Measurements from ENCODE around the gene TSR3.
A peak's percentile ranks its signal among the peaks of the same experiment; 100 is the strongest.

The TSR3 gene

DNA sequence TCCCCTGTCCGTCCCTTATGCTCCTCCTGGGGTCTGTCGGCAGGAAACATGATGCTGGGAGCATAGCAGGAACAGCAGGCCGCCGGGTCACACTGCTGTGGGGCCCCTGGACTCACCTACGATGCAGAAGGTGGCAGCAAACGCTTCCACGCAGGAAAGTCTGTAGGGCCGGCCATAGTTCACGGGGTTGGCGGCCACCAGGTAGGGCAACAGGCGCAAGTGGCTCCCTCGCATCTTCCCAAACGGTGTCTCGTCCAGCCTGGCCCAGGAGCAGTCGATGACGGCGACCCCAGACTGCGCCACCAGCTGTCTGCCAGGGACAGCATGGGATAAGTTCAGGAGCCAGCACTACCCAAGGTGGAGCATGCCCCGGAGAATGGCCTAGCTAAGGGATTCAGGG lies 987 bp downstream of the TSR3 start:
- no peak for DNase-seq

DNA sequence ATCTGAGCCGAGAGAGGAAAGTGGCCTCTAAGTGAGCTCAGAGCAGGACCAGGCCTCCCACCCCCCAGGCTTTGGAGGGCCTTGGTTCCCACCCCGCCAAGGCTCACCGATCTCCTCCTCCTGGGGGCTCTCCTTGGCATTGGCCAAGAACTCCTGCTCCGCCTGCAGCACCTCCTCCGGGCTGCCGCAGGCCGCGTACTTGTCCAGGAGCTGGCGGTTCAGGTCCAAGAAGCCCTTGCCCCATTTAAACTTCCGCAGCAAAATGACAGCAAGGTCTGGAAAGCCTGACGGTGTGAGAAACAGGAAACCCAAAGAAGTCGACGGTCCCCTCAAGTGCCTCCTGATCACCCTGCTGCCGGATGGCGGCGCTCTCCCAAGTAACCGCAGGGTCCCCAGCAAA lies 1.7 kb downstream of the TSR3 start:
- DNase-seq, result no peak

- no peak for DNase-seq
Observed at GRCh38 chr16:1349351-1349750, 2.3 kb downstream of the TSR3 start.

DNA sequence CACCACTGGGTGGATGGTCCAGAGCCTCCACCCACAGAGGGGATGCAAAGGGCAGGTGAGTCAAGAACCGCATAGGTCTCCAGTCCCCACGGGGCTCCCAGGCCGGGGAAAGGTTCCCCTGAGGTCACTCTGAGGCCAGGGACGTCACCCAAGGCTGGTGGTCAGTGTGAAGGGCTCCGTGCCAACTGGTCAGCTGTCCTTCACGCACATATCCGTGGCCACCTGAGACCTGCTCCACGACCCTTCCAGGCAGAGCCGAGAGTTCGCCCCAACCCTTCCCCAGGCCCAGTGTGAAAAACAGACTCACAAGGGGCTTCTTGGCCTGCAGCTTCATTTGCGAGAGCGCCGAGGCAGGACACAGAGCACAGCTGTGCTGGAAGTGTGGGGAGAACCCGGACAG lies 2.8 kb downstream of the TSR3 start:
- DNase-seq, result no peak

- no peak for DNase-seq
Observed at GRCh38 chr16:1348441-1348840, 3.2 kb downstream of the TSR3 start.

DNA sequence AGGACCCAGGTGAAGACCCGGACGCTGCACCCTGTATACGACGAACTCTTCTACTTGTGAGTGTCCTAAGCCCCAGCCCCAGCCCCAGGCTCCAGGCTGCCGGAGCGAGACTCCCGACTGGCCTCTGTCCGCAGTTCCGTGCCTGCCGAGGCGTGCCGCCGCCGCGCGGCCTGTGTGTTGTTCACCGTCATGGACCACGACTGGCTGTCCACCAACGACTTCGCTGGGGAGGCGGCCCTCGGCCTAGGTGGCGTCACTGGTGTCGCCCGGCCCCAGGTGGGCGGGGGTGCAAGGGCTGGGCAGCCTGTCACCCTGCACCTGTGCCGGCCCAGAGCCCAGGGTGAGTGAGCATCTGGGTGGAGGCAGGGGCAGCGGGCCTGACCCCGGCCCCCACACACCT lies 3.7 kb downstream of the TSR3 start:
- no peak for DNase-seq

- no peak for DNase-seq
Observed at GRCh38 chr16:1347286-1347855, 4.3 kb downstream of the TSR3 start.

- DNase-seq, result no peak
Observed at GRCh38 chr16:1346422-1347285, 5.0 kb downstream of the TSR3 start.

DNA sequence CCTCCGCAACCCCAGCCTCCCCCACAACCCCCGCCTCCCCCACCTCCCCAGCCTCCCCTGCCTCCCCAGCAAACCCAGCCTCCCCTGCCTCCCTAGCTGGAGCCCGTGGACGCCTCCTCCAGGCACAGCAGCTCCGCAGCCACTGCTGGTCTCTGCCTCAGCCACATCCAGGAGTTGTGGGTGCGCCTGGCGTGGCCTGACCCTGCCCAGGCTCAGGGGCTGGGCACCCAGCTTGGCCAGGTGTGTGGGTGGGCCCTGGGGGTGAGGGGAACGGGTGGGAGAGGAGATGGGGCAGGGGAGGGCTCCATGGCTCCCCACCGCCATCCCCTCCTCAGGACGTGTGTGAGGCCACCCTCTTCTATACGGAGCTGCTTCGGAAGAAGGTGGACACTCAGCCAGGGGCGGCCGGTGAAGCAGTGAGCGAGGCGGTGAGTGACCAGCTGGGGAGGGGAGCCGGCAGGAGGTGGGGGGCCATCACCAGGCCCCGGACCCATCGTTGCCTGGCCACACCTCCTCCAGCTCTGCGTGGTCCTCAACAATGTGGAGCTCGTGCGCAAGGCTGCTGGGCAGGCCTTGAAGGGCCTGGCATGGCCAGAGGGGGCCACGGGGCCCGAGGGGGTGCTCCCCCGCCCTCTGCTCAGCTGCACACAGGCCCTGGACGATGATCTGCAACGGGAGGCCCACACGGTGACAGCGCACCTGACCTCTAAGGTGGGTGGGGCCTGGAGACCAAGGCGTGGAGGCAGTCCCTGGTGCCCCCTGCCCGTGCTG lies 5.8 kb downstream of the TSR3 start:
- DNase-seq, result no peak

- no peak for DNase-seq
Observed at GRCh38 chr16:1345087-1345486, 6.6 kb downstream of the TSR3 start.

DNA sequence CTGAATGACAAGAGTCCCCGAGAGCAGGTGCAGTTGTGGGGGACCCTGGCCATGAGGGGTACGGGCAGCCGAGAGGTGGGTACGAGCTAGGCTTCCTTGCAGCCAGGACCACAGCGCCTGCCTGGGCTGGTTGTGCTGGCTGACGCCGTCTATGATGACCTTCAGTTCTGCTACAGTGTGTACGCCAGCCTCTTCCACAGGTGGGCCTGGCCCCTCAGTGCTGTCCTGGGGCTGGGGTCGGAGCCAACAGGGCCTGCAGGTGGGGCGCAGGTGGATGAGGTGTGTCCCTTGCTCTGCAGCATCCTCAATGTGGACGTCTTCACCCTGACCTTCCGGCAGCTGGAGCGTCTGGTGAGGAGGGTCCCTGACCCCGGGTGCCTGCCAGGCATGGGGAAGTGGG lies 7.2 kb downstream of the TSR3 start:
- DNase-seq, result no peak

- no peak for DNase-seq
Observed at GRCh38 chr16:1343428-1344242, 8.0 kb downstream of the TSR3 start.

GRCh38 chr16:1342526-1343427 lies 8.9 kb downstream of the TSR3 start:
- peak; percentile 100 for DNase-seq

DNA sequence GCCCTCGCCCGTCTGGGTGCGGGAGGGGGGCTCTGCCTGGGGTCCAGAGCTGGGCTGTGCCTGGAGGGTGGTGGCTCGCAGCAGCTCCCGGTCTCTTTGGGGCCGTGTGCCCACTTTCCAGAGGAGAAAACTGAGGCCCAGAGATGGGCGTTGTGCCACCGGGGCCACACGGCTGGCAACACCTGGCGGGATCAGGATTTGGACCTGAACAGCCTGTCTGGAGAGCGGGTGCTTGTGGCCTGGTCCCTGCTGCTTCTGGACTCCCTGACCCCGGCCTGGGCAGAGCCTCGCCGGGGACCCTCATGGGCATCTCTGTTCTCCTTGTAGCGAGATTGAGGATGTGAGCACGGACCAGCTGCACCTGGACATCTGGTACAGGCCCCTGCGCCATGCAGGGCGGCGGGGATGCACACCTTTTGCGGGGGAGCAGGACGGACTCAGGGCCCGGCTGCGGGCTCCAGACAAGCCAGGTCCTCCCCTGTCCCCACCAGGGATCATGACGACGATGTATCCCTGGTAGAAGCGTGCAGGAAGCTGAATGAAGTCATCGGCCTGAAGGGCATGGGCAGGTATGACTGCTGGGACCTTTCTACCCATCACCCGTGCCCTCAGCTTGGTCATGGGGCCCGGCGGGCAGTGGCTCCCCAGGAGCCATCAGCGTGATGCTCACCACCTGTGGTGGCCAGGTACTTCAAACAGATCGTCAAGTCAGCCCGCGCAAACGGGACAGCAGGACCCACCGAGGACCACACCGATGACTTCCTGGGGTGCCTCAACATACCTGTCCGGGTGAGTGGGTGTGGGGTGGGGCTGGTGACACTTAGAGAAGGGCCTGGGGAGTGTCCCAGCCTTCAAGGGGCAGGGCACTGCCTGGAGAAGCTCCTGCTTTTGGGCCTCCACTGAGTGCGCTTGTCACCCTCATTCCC lies 9.9 kb downstream of the TSR3 start:
- DNase-seq, result no peak

GRCh38 chr16:1340730-1341494 lies 10.8 kb downstream of the TSR3 start:
- DNase-seq, result no peak

DNA sequence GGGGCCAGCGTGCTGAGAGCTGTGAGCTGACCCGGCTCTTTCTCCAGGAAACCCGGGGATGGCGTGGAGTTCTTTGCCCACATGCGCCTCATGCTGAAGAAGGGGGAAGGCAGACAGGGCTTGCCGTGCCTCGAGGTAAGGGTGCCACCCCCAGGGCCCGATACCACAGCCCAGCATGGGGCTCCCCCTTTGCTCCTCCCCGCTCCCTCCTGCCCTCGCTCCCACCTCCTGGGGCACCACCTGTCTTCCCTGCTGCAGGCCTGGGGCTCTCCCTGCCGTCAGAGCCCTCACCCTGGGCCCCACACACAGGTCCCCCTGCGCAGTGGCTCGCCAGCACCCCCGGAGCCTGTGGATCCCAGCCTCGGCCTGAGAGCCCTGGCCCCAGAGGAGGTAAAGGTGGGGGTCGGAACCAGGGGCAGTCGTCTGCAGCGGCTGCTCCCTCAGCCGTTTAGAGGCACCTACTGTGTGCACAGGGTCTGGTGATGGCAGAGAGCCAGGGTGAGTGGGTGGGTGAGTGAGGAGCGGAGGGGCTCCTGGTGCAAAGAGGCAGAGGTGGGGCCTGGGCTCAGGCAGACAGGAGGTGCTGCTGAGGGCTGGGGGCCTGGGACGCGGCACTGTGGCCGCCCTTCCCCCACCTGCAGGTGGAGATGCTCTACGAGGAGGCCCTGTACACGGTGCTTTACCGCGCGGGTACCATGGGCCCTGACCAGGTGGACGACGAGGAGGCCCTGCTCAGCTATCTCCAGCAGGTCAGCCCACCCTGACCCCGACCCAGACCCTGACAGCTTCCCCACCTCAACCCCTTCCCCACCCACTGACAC lies 12.6 kb downstream of the TSR3 start:
- peak; percentile 62 for DNase-seq

GRCh38 chr16:1338119-1338730 lies 13.5 kb downstream of the TSR3 start:
- DNase-seq, result no peak

GRCh38 chr16:1337486-1337885 lies 14.2 kb downstream of the TSR3 start:
- peak; percentile 36 for DNase-seq

- no peak for DNase-seq
Observed at GRCh38 chr16:1336619-1337018, 15.1 kb downstream of the TSR3 start.

Measured in NCI-H2171 treated with DMSO at 0.1 percent for 48 hours (cell line).